Astrocyte (in vitro differentiated cells and primary cell): ENCODE data around the gene CENPX. TPM values are rescaled to one million over a fixed set of nuclear protein-coding genes. Genes with fewer than 3 reads are reported as not detected.

Experiments
- DNase-seq: peaks from one replicate; pipeline ENCODE4 v3.0.0-alpha.2; 2010; ENCODE audit warnings: low read depth
- FAIRE-seq: peaks from 2 replicates; lab custom pipeline; 2011; peaks lifted over from hg19 to GRCh38; lab: Jason Lieb, UNC
- H2AFZ ChIP-seq: 2 replicates; pipeline ENCODE4 v1.6.0; 2012; ENCODE audit warnings: low read depth, low read length, inconsistent platforms
- H3K27ac ChIP-seq: 2 replicates; pipeline ENCODE4 v1.5.1; 2011; ENCODE audit warnings: low read depth, low read length, inconsistent platforms
- H3K27me3 ChIP-seq: 2 replicates; pipeline ENCODE4 v1.6.0; 2011; ENCODE audit warnings: low read length, inconsistent platforms; ENCODE audit not compliant: insufficient read depth
- H3K36me3 ChIP-seq: 2 replicates; pipeline ENCODE4 v1.5.1; 2011; ENCODE audit warnings: low read length, inconsistent platforms; ENCODE audit not compliant: insufficient read depth
- H3K4me1 ChIP-seq: 2 replicates; pipeline ENCODE4 v1.5.1; 2011; ENCODE audit warnings: low read length, inconsistent platforms; ENCODE audit not compliant: insufficient read depth
- H3K4me2 ChIP-seq: 2 replicates; pipeline ENCODE4 v1.6.0; 2012; ENCODE audit warnings: low read length, inconsistent platforms
- H3K4me3 ChIP-seq: 2 replicates; pipeline ENCODE4 v1.5.1; 2011; ENCODE audit warnings: low read depth, mild to moderate bottlenecking, low read length, inconsistent platforms; ENCODE audit not compliant: insufficient read depth
- H3K79me2 ChIP-seq: 2 replicates; pipeline ENCODE4 v1.6.0; 2012; ENCODE audit warnings: mild to moderate bottlenecking, low read length, inconsistent platforms; ENCODE audit not compliant: insufficient read depth
- H3K9ac ChIP-seq: 2 replicates; pipeline ENCODE4 v1.6.0; 2012; ENCODE audit warnings: mild to moderate bottlenecking, low read length, inconsistent platforms
- H3K9me3 ChIP-seq: 2 replicates; pipeline ENCODE4 v1.5.1; 2012; ENCODE audit warnings: low read depth, mild to moderate bottlenecking, low read length, inconsistent platforms; ENCODE audit not compliant: insufficient read depth
- H4K20me1 ChIP-seq: 2 replicates; pipeline ENCODE4 v1.6.0; 2012; ENCODE audit warnings: low read length, inconsistent platforms; ENCODE audit not compliant: insufficient read depth
- H3K27ac Mint-ChIP-seq: one replicate; pipeline ENCODE4 v1.8.0; 2021; ENCODE audit warnings: mild to moderate bottlenecking, mixed read lengths; ENCODE audit not compliant: unreplicated experiment
- H3K27me3 Mint-ChIP-seq: one replicate; pipeline ENCODE4 v1.8.0; 2021; ENCODE audit warnings: low read depth, mixed read lengths; ENCODE audit not compliant: unreplicated experiment
- H3K36me3 Mint-ChIP-seq: one replicate; pipeline ENCODE4 v1.8.0; 2021; ENCODE audit warnings: low read depth, mixed read lengths; ENCODE audit not compliant: unreplicated experiment
- H3K4me1 Mint-ChIP-seq: one replicate; pipeline ENCODE4 v1.8.0; 2021; ENCODE audit warnings: low read depth, mixed read lengths; ENCODE audit not compliant: unreplicated experiment
- H3K4me3 Mint-ChIP-seq: one replicate; pipeline ENCODE4 v1.8.0; 2021; ENCODE audit warnings: mild to moderate bottlenecking, moderate library complexity, mixed read lengths; ENCODE audit not compliant: unreplicated experiment
- H3K9me3 Mint-ChIP-seq: one replicate; pipeline ENCODE4 v1.8.0; 2021; ENCODE audit warnings: mild to moderate bottlenecking, mixed read lengths; ENCODE audit not compliant: unreplicated experiment
- EZH2 ChIP-seq: IDR thresholded peaks from 2 replicates; pipeline ENCODE4 v1.6.1; 2012; ENCODE audit warnings: mild to moderate bottlenecking, low read length, inconsistent platforms; ENCODE audit not compliant: insufficient read depth
- total RNA-seq: library from RNA; stranded (reverse); gene quantifications from 2 replicates; pipeline ENCODE4 v1.2.1, GENCODE V29; 2021
- TF ChIP-seq, protein P1 (sequence below): IDR thresholded peaks from 2 replicates; pipeline ENCODE4 v1.5.1; 2011; ENCODE audit warnings: low read depth, mild to moderate bottlenecking, inconsistent platforms, low read length, moderate library complexity; ENCODE audit not compliant: insufficient read depth

CENPX gene
- total RNA-seq, 1 donor from 2014 or later, result 26.7 TPM

DNA sequence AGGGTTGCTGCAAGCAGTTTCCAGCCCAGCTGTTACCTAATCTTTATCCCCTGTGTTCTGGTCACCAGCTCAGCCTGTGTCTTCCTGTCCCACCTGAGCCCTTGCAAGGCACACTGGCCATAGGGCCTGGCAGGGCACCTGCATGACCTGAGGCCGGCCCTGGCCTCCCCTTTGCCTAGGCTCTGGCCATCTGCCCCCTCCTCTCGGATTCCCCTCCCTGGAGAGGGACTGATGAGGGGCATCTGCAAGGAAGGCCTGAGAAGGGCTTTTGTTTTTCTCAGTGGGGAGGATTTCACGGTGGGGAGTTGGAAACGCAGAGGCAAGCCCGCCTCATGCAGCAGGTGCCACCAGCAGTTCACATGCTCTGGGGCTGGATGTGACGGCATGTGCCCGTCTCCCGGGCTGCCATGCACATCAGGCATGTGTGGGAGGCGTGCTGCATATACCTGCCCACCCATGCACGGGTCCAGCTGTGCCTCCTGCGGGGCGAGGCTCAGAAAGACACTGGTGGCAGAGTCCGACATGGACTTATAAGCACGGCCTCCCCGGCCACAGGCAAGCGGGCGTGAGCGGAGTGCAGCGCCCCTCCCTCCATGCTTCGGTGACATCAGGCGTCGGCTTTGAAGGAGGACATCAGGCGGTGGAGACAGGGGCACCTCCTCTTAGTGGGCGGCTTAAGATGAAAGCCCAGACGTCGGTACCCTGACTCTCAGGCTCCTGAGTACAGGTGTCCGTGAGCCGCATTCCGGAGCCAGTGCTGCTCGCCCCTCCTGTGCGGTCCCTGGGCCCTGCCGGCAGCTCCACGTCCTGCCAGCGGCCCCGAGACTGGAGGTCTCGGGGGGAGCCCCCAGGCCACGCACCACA is 28.7 kb downstream of the CENPX start:
- Histone ChIP-seq H3K4me3 (no peak overlapping the region), H4K20me1 (peaks cover 58% of the 10 kb centered on the region), H3K36me3 (no peaks in the 10 kb centered on the region), H3K79me2 (peaks cover 6% of the 10 kb centered on the region), H2AFZ (no peak overlapping the region), H3K27ac (no peak overlapping the region), H3K9ac (no peak overlapping the region), H3K4me2 (no peak overlapping the region), H3K9me3 (no peaks in the 10 kb centered on the region), H3K27me3 (no peaks in the 10 kb centered on the region), H3K4me1 (peaks cover 10% of the 10 kb centered on the region)
- H3K4me1 Mint-ChIP-seq, result no peaks in the 10 kb centered on the region
- no peak for TF ChIP-seq EZH2
- TF ChIP-seq, protein P1, sequence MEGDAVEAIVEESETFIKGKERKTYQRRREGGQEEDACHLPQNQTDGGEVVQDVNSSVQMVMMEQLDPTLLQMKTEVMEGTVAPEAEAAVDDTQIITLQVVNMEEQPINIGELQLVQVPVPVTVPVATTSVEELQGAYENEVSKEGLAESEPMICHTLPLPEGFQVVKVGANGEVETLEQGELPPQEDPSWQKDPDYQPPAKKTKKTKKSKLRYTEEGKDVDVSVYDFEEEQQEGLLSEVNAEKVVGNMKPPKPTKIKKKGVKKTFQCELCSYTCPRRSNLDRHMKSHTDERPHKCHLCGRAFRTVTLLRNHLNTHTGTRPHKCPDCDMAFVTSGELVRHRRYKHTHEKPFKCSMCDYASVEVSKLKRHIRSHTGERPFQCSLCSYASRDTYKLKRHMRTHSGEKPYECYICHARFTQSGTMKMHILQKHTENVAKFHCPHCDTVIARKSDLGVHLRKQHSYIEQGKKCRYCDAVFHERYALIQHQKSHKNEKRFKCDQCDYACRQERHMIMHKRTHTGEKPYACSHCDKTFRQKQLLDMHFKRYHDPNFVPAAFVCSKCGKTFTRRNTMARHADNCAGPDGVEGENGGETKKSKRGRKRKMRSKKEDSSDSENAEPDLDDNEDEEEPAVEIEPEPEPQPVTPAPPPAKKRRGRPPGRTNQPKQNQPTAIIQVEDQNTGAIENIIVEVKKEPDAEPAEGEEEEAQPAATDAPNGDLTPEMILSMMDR, result no peak
- H3K27ac Mint-ChIP-seq, result no peak overlapping the region
- no peak overlapping the region for H3K4me3 Mint-ChIP-seq
- DNase-seq, result no peak
- peaks cover 12% of the 10 kb centered on the region for H3K36me3 Mint-ChIP-seq
- FAIRE-seq, result no peak
- peaks cover 5% of the 10 kb centered on the region for H3K9me3 Mint-ChIP-seq
- H3K27me3 Mint-ChIP-seq, result no peaks in the 10 kb centered on the region

DNA sequence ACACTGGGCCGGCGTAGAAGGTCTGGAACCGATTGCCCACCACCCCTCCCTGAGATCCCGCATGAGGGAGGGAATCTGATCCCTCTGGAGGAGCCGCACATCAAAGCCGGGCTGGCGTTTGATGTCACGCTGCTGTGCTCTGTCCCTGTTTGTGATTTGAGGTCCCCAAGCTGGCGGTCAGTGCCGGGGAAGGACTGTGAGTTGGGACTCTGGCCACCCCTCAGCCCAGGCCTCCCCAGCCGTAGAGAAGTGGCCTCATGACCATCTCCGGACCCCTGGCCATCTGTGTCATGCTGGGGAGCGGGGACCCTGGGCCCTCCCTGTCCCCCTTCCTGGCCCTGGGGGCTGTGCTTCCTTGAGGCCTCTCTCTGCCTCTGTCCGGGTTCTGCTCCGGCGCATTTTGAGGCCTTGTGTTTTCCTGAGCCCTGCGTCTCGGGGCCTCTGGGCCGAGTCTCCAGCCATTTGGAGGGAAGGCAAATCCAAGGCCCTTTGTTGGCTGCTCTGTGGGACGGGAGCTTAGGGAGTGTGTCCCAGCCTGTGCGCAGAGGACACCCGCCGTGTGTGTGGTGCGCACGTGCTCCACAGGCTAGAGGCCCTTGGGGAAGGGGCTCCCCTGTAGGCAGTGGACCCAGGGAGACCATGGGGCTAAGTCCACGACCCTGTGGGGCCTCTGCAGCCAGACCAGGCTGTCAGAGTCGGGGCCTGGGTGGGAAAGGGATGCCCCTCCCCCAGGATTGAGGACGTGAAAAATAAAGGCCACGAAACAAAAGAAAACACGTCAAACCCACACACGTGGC is 30.2 kb downstream of the CENPX start:
- Histone ChIP-seq H3K4me1 (peaks cover 10% of the 10 kb centered on the region), H3K9me3 (no peaks in the 10 kb centered on the region), H3K27ac (no peak overlapping the region), H3K27me3 (no peaks in the 10 kb centered on the region), H3K4me3 (no peak overlapping the region), H3K9ac (no peak overlapping the region), H2AFZ (no peak overlapping the region), H3K79me2 (peaks cover 6% of the 10 kb centered on the region), H3K4me2 (peak overlapping the region; percentile 72), H4K20me1 (peaks cover 55% of the 10 kb centered on the region), H3K36me3 (no peaks in the 10 kb centered on the region)
- Mint-ChIP-seq H3K4me1 (no peaks in the 10 kb centered on the region), H3K9me3 (peaks cover 5% of the 10 kb centered on the region), H3K36me3 (peaks cover 13% of the 10 kb centered on the region), H3K27me3 (no peaks in the 10 kb centered on the region), H3K27ac (no peak overlapping the region), H3K4me3 (no peak overlapping the region)
- FAIRE-seq (no peak), DNase-seq (no peak)
- TF ChIP-seq, protein P1, result no peak
- TF ChIP-seq EZH2, result no peak
